IPS-NIHi11 (cell line): ENCODE data around the gene FAM171A1.
"Not testable (repeated sequence)": the region's sequence is repeated elsewhere in the genome, so short reads cannot be mapped to it uniquely, and the experiment has no call there.

Experiments
- DNase-seq: peaks from one replicate; pipeline ENCODE4 v3.0.0; 2012; ENCODE audit warnings: mixed read lengths, low spot score

FAM171A1 gene

DNA sequence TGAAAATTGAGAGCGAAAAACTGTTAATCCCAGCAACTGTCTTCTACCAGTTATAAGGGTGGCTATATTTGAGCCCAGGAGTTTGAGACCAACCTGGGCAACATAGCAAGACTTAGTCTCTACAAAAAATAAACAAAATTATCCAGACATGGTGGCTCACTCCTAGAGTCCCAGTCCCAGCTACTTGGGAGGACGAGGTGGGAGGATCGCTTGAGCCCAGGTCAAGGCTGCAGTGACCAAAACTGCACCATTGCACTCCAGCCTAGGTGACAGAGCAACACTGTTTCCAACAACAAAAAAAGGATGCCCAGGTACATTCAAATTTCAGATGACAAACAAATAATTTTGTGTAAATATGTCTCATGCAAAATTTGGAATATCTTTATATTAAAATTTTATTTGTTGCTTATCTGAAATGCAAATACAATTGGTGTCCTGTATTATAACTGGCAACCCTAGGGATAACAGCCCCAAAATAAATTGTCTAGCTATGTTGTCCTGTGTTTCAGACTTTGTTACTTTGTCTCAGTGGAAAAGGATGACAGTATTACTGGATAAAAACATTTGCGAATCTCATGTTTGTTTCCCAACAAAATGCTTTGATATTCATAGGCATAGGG, 26.7 kb downstream of the FAM171A1 start:
- DNase-seq: no peak

DNA sequence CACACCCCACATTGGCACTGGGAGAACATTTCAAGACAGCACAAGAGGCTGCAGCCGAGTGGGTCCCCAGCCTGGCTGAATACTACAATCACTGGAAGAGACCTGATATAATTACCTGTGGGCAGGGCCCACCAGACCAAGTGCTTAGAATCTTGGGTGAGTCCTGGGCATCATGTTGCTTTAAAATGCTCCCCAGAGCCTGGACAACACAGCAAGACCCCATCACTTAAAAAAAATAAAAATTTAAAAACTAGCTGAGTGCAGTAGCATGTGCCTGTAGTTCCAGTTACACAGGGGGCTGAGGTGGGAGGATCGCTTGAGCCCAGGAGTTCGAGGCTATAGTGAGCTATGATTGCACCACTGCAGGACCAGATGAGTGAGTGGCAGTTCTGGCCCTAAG, 28.1 kb downstream of the FAM171A1 start:
- no peak for DNase-seq

DNA sequence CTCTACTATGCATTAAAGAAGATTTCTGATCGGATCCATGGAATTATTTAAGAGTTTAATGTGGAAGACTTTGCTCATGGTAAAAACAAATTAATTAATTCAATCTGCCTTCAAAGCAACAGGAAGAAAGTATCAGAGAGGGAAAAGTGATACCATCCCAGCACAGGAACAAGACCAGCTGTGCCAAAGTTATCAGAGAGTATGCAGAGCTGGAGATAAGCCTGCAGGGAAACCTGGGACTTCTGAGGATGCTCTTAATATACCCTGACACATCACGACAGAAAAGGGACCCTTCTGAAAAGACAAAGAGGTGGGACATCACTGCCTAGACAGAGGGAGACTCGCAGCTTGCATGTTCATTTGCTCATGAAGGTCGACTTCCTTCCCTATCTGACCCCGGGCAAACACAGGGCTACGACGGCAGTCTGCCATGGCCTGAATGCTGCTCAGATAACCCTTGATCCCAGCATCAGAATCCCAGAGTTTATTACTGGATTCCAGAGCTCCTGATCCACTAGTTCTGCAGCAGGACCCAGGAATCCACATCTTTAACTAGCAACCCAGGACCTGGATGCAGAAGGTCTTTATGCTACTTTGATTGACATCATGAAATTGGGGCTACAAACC, 29.5 kb downstream of the FAM171A1 start:
- DNase-seq: no peak

DNA sequence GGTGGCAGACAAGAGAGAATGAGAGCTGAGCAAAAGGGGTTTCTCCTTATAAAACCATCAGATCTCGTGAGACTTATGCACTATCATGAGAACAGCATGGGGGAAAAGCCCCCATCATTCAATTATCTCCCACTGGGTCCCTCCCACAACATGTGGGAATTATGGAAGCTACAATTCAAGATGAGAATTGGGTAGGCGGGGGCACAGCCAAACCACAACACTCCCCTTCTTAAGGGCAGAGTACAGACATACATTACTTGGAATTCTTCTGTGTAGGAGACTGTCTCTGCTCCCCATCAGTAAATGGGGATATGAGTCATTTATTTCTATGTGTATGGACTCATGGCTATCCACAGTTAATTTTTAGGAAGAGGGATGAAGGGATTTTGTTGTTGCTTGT, 31.2 kb downstream of the FAM171A1 start:
- no peak for DNase-seq

DNA sequence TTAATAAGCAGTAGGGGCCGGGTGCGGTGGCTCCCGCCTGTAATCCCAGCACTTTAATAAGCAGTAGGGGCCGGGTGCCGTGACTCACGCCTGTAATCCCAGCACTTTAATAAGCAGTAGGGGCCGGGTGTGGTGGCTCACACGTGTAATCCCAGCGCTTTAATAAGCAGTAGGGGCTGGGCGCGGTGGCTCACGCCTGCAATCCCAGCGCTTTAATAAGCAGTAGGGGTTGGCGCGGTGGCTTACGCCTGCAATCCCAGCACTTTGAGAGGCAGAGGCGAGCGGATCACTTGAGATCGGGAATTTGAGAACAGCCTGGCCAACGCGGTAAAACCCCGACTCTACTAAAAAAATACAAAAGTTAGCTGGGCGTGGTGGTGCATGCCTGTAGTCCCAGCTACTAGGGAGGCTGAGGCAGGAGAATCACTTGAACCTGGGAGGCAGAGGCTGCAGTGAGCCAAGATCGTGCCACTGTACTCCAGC, 33.6 kb downstream of the FAM171A1 start:
- not testable (repeated sequence) for DNase-seq

DNA sequence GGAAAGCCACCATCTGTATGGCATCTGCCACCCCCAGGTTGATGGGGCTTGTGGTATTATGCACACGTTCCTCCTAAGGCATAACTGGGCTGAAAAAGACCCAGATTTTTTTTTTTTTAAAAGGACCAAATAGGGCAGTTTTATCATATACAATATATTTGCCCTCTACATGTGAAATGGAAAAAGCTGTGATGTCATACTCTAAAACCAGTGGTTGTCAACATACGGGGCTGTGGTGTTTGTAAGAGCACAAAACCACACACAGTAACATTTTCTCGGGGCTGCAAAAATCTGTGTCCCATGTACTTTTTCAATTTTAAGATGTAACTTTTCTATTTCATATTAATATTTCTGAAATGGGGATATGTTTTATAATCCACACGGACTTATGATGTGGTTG, 34.9 kb downstream of the FAM171A1 start:
- no peak for DNase-seq

DNA sequence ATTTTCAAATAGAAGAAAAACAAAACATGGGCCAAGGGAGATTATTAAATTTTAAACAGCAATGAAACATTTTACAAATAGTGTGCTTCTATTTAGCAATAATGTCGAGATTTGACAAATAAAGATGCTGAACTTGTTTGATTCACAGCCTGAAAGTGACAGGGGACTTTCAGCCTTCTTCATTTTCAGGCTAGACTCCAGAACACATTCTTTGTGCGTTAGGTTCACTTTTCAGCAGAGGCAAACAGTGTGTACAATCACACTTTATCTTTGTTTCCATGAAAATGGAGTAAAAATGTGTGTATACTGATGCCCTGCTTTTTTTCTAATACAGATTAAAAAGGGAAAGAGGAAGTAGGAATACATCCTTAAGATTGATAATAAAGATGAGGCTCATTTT, 35.6 kb downstream of the FAM171A1 start:
- DNase-seq: no peak

DNA sequence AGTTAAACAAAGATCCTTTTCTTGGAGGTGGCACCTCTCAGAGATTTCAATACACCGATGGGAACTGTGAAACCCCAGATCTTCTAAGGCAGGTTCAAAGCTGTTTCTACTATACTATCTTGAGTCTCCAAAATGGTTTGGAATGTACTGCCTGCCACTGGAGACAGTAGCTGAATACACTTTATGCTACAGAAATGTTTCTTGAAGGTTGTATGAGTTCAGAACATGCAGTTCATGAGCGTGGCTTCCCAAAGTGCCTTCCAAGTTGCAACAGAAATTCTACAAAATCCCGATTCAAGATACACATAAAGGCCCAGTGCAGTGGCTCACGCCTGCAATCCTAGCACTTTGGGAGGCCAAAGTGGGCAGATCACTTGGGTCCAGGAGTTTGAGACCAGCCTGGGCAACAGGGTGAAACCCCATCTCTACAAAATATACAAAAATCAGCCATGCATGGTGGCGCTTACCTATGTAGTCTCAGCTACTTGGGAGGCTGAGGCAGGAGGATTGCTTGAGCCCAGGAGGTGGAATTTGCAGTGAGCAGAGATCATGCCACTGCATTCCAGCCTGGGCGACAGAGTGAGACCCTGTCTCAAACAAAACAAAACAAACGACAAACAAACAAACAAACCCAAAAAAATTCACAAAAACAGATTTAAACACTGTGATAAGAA, 36.3 kb downstream of the FAM171A1 start:
- DNase-seq: no peak

DNA sequence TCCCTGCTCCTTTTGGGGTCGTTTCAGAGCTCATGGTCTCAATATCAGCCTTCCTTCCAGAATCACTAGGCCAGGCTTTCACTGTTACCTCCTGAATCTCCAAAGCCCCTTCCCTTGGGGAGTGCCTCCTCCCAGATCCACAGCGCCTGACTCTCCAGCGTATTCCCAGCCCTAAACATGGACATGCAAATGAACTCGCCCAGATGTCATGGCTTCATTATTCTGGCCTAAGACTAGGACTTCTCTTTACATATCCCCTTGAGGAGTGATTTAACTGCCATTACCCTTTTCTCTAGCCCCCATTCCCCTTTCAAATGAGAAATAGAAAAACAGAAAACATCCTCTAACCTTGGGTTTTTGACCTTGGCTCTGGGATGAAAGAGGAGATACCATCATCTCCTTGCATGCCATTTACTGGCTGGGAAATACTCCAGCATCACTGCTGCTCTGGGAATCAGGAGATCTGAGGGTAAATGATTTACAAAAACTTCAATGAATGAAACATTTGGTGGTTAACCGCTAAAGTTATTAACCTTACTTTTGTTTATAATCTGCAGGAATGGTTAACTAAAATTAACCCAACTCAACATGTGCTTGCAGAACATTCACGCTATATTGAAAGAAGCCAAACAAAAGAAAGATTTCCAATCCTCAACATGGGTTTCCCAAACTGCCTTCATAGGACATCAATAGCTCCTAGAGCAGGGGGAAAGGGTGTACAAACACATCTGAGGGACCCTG, 37.0 kb downstream of the FAM171A1 start:
- no peak for DNase-seq

DNA sequence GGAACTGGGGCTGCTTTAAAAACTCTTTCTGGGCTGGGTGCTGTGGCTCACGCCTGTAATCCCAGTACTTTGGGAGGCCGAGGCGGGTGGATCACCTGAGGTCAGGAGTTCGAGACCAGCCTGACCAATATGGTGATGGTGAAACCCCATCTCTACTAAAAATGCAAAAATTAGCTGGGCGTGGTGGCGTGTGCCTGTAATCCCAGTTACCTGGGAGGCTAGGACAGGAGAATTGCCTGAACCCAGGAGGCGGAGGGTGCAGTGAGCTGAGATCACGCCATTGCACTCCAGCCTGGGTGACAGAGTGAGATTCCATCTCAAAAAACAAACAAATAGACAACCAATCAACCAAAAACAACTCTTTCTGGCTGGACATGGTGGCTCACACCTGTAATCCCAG, 37.9 kb downstream of the FAM171A1 start:
- not testable (repeated sequence) for DNase-seq

DNA sequence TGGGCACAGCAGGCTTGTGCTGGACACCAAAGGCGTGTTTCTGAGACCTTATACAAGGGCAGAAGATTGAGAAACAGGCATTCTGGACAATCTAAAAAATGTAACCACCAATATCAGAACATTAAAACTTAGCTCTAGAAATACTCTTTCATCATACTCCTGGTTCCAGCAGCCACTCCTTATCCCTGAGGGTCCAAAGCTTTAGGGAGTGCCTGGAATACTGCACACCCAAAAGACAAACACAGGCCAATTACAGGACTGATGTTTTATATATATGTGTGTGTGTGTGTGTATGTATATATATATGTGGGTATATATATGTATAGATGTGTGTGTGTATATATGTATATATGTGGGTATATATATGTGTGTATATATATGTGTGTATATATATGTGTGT, 39.6 kb downstream of the FAM171A1 start:
- DNase-seq: no peak

DNA sequence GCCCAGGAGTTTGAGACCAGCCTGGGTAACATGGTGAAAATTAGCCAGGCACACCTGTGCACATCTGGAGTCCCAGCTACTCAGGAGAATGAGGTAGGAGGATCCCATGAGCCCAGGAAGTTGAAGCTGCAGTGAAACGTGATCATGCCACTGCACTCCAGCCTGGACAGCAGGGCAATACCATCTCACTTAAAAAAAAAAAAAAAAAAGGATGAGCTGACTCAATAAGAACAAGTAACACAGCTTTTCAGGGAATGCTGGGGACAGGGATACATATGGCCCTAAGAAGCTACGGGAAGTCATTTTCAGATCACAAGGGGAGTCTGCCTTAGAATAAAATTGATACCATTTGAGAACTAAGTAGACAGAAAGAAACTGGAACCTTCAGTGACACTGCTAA, 41.7 kb downstream of the FAM171A1 start:
- DNase-seq: no peak

DNA sequence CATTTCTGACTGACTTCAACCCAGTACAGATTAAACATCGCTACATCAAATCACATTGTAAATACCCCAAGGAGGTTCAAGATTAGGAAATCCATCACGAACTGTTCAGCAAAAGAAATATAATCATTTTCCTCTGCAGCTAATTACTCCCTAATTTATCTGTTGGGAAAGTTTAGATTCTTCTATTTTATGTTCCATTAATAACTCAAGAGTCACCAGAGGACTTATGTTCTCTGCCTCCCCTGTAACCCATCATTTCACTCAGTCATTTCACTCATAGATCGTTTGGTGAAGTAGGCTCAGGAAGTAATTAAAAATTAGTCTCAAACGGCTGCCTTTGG, 45.2 kb downstream of the FAM171A1 start:
- no peak for DNase-seq

DNA sequence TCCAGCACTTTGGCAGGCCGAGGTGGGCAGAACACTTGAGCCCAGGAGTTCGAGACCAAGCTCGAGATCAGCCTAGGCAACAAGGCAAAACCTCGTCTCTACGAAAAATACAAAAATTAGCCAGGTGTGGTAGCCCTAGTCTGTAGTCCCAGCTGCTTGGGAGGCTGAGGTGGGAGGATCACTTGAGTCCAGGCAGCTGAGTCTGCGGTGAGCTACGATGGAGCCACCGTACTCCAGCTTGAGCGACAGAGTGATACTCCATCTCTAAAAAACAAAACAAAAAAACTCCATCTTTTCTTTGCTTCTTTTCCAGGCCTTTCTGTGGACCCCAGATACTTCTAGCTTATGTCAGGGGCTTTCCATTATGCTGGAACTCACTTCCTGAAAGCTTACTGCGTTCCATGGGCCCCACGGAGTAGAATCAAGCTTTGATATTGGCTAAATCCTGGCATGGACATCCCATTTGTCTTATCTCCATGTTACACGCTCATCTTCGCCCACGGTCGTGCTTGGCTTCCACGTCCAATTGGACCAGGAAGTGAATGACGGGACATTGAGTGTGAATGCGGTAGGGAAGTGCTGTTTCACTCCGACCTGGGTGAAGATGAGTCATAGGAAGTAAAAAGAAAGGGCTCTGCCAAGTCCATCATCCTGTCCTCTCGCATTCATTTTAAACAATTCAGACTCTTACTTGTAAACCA, 45.7 kb downstream of the FAM171A1 start:
- no peak for DNase-seq

DNA sequence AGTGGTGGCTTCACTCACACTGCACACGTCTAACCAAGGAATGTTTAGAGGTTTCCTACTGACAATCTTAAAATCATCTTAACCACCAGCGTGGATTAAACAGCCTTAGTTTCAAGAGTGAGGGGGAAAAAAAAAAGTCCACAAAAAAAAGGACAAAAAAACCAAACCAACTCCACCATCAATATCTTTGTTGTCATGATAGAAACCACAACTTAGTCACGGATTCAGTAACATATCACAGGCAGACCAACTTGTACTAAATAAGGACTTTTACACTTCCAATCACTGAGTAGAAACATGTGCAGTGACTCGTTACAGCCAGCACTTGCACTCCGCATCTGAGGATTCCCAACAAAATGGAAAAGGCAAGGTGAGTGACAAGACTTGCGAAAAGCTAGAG, 46.5 kb downstream of the FAM171A1 start:
- no peak for DNase-seq

DNA sequence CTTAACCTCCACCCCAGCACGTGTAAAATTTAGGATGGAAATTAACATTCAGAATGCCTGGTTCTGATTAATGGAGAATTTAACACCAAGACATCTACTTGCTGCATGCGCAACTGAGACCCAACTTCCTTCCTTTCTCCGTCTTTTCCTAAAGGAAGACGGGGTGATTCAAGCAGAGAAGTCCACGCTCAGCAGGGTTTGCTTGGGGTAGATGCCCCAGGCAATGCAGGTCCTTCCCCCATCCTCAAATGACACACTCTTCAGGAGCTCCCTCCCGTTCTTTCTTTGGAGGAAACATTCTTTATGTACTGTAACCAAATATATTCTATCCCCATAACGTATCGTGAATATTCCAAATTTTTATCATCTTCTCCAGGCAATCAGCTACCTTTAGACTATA, 47.0 kb downstream of the FAM171A1 start:
- no peak for DNase-seq

DNA sequence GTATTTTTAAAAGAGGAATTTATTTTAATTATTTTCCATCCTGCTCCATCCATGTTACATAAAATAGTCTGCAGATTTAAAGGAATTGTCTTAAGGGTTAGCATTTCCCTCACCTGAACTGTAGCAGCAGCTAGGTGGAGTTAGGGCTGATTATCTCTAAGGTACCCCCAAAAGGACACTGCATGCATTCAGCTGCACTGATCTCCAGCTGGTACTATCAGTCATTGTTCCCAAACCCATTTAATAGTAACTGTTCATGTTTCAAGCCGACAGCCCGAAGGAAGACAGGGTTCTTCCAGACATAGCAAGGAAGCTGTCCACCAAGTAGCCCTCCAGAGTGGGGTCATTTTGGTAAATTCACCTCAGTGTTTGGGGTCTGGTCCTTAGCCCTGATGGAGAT, 48.7 kb downstream of the FAM171A1 start:
- DNase-seq: no peak

DNA sequence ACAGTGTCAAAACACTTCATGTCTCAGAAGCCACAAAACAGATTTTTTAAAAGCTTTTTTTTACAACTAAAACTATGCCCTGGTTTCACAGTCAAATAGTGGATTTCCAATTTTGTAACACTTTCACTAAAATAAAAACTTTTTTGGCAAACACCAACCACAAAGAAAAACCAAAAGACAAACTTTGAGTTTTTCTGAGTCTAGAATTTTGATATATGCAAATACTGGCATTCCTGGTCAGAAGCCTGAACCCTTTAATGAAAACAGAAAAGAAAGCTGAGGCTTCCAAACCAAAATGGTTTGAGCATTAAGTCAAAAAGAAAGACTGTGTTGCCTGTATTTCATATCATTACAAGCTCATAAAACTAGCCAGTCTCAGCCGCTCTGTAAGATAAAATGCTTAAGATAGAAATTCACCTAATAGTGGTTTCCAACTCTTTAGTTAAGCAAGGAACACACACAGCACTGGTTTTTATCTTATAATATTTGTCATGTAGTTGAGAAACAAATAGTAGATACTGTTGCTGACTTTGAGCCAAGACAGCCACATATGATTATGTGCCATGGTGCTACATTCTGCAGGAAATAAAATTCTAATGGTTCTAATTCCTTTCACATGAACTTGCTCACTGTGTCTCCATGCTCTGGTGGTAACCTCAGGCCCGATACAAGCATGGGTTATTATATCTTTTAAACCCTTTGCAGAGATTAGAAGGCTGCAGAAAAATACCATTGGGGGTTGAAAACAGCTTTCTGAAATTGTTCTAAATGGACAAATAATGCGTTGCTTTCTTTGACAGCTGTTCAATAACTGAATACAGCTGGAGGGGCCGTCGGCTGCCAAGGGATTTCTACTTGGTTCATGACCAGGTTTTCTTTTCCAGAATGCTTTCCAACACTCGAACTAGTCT, 49.4 kb downstream of the FAM171A1 start:
- no peak for DNase-seq

DNA sequence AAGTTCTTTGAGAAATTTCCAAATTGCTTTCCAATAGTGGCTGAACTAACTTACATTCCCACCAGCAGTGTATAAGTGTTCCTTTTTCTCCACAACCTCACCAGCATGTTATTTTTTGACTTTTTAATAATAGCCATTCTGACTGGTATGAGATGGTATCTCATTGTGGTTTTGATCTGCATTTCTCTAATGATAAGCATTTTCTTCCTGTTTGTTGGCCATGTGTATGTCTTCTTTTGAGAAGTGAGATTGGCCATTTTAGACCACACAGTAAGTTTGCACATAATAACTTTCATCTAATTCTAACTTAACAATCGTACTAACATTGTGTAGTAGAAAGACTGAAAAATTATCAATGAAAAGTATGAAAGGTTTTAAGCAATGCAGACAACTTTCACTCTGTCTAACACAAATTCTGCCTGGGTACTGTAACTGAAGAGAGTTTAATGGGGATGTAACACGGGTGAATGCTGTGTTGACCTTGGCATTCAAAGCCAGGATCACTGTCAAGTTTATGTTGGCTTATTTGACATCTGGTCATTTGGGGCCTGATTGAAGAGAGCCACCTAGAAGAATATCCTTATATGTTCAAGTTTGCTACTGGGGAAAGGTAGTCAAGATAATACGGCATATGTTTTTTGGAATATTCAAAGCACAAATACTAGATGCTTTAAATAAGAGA, 50.4 kb downstream of the FAM171A1 start:
- DNase-seq: no peak

DNA sequence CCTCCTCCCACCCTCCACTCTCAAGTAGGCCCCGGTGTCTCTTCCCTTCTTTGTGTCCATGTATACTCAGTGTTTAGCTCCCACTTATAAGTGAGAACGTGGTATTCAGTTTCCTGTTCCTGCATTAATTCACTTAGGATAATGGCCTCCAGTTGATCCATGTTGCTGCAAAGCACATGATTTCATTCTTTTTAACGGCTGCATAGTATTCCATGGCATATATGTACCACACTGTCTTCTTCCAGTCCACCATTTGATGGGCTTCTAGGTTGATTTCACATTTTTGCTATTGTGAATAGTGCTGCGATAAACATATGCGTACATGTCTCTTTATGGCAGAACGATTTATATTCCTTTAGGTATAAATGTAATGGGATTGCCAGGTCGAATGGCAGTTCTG, 51.0 kb downstream of the FAM171A1 start:
- DNase-seq: no peak
